Stimulated activated naive CD8-positive, alpha-beta T cell treated with anti-CD3 and anti-CD28 coated beads, Interleukin-15, Interleukin-2, amounts not matched to agents 100 U/mL and 50 U/mL, for 24 hours (primary cell): ENCODE measurements around the gene ELK3.

Experiments used
- ATAC-seq: fragments of 150-1000 bp; cut with Tn5 transposase; one replicate; pipeline ENCODE4 v1.10.0; 2021
- DNase-seq: peaks from one replicate; pipeline ENCODE4 v3.0.0; 2021

The ELK3 gene

DNA sequence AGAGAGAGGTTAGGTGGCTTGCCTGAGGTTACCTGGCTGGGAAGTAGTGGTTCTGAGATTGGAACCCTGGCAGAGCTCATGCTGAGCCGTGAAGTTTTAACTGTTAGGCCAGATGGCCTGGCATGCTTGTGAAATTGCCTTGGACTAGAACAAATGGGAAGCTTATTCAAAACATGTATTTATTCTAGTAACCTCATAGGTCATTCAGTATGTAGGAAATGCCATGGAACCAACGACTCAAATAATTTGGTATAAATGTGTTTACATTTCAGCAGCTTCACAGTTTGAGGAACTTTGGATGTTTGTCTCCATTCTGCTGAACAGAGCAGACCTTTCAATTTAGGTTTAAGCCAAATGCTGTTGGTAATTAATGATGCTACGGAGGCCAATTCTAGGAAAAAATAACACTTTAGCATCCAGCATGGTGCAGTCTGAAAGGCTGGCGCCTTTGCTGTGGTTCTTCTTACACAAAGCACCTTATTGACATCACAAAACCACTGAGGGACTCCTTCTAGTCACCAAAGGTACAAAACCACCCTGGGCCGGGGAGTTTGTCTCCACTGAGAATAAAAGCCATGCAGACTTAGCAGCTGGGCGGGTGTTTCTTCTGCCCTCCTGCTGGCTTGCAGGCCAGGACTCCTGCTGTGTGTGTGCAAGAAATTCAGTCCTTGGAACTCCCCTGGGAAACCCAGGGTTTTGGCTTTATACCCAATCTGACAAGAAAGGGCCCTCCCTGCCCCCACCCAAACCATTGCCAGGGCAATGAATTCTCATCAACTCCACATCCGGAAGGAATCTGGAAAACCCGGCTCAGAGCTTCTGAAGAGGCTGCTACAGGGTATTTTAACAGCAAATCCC lies 64.2 kb downstream of the ELK3 start:
- DNase-seq (no peak), ATAC-seq (peak; percentile 77)

- ATAC-seq (no peak), DNase-seq (no peak)
Measured at GRCh38 chr12:96260231-96260630, 66.1 kb downstream of the ELK3 start.

GRCh38 chr12:96260644-96261043 lies 66.5 kb downstream of the ELK3 start:
- ATAC-seq (no peak), DNase-seq (no peak)

- ATAC-seq, result no peak
- no peak for DNase-seq
Measured at GRCh38 chr12:96261557-96261956, 67.4 kb downstream of the ELK3 start.

- DNase-seq (no peak), ATAC-seq (no peak)
Measured at GRCh38 chr12:96263449-96263902, 69.3 kb downstream of the ELK3 start.

GRCh38 chr12:96265400-96265799 lies 71.2 kb downstream of the ELK3 start:
- DNase-seq (no peak), ATAC-seq (no peak)

- no peak for DNase-seq
- no peak for ATAC-seq
Measured at GRCh38 chr12:96265836-96266235, 71.7 kb downstream of the ELK3 start.

GRCh38 chr12:96266238-96266637 lies 72.1 kb downstream of the ELK3 start:
- no peak for DNase-seq
- ATAC-seq, result no peak

GRCh38 chr12:96271469-96272199 lies 77.5 kb downstream of the ELK3 start:
- DNase-seq (no peak), ATAC-seq (no peak)

DNA sequence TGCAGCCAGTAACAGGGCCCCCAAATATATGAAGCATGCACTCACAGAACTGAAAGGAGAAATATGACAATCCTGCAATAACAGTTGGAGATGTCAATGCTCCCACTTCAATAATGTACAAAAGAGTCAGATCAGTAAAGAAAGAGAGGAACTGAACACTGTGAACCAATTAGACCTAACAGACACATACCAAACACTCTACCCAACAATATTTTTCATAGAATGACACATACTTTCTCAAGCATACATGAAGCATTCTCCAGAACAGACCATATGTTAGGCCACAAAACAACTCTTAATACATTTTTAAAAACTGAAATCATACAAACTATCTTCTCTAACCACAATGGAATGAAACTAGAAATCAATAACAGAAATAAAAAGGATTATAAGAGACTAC lies 80.2 kb downstream of the ELK3 start:
- DNase-seq (no peak), ATAC-seq (peak; percentile 32)

DNA sequence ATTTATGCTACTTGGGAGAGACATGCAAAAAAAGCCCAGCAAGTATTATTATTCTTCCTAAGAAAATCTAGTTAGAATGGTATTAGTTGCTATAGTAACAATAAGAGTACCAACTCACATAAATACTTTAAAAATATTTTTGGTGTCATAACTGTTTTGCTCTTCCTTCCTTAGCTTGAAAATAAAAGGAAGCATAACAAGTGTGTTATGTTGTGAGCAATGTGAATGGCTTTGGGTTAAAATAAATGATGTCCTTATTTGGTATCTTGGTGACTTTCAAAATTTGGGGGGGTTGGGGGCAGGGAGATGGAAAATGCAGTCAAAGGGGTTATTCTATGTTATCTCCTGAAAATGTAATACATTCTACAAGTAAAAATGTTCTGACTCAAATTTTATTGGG lies 91.0 kb downstream of the ELK3 start:
- no peak for DNase-seq
- ATAC-seq, result no peak

- DNase-seq (no peak), ATAC-seq (no peak)
Measured at GRCh38 chr12:96289067-96289466, 94.9 kb downstream of the ELK3 start.

GRCh38 chr12:96293093-96293492 lies 98.9 kb downstream of the ELK3 start:
- ATAC-seq, result no peak
- DNase-seq, result no peak

GRCh38 chr12:96294831-96295230 lies 100.7 kb downstream of the ELK3 start:
- ATAC-seq, result no peak
- DNase-seq, result no peak

DNA sequence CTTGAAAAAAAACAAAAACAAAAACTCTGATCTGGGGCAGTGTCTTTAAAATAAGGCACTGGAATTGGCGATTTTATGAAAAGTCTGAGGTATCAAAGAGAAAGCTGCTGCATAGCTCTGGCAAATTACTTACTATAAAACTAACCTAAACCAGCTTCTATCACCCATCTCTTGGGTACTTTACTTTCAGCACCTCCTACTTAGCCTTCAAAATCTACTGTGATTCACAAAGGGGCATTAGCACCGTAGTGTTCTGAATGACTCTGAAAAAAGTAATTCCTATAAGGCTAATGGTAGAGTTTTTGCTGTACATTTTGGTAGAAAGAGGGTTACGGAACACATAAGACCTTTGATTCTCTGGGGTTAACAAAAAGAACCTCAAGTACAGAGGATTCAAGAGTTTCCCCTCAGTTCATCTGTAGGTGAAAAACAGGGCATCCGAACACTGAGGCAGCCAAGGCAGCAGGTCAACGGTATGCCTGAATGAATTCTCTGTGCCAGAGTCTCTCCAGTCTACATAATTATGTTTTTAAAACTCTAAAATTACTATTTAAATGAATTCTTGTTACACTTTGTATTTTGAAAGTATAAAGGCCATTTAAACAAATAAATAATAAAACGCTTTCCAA lies 101.5 kb downstream of the ELK3 start:
- ATAC-seq (peak; percentile 66), DNase-seq (no peak)

DNA sequence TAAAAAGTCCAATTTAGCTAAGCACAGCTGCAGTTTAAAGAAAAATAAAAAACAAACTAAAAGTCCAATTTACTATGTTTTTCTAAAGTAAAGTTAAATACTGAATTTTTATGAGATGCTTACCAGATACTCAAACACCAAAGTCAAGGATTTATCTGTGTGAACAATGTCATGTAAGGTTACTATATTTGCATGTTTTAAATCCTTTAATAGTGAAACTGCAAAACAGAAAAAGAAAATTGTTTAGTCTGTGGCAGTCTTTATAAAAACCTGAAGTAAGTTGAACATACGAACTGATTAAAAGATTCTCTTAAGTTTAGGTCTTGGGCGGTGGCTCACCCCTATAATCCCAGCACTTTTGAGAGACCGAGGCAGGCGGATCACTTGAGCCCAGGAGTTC lies 103.3 kb downstream of the ELK3 start:
- no peak for DNase-seq
- ATAC-seq, result no peak

- ATAC-seq, result no peak
- DNase-seq, result no peak
Measured at GRCh38 chr12:96300064-96300463, 105.9 kb downstream of the ELK3 start.

- DNase-seq (no peak), ATAC-seq (no peak)
Measured at GRCh38 chr12:96301732-96302131, 107.6 kb downstream of the ELK3 start.

DNA sequence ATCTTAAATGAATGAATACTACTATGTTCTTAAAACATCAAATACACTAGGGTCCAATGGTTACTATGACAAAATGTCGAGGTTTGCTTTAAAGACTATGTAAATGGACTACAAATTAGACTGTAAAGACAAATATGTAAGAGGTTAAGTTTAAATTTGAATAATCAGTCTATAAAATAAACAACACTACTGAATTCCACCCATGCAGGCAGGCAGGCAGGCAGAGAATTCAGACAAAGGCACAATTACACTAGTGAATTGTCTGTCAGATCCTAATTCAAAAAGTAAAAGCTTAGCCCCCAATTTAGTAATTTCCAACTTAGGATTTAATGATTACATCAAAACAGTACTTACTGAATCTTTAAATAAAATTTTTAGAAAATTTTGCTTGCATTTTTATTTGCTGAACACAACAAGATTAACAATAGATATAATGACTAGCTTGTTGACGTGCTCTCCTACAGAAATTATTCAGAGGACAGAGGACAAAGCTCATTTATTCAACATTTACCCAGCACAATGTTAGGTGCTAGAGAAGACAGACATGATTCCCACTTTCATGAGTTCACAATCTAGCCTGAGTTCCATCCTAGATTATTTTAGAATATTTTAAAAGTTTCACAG lies 108.6 kb downstream of the ELK3 start:
- ATAC-seq (no peak), DNase-seq (no peak)

- no peak for DNase-seq
- ATAC-seq, result no peak
Measured at GRCh38 chr12:96303653-96304052, 109.5 kb downstream of the ELK3 start.

DNA sequence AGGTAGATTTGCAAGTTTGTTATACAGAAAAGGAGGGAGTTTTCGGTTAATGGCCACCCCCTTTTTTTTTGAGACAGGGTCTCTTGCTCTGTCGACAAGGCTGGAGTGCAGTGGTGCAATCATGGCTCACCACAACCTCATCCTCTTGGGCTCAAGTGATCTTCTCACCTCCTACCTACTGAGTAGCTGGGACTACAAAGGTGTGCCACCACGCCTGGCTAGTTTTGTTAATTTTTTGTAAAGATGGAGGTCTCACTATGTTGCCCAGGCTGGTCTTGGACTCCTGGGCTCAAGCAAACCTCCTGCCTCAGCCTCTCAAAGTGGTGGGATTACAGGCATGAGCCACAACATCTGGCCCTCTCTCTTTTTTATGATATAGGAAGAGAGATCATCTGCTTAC lies 111.5 kb downstream of the ELK3 start:
- no peak for ATAC-seq
- no peak for DNase-seq

DNA sequence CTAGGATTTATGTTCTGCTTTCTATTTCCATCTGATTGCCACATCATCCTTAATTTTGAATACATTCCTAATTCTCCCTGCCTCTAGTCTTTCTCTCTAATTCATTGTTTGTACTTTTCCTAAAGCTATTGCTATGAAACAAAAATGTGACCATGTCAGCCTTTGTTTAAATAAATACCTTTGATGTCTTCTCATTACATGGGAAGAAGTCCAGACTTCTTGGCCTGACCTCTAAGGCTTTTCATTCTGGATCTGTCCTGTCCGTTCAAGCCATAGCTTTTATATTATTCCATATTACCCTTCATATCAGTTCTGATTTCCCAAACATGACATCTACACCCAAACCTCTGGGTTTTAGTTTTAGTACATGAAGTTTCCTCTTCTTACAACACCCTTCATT lies 114.7 kb downstream of the ELK3 start:
- DNase-seq (no peak), ATAC-seq (no peak)

- no peak for ATAC-seq
Measured at GRCh38 chr12:96310067-96310466, 115.9 kb downstream of the ELK3 start.

More at GRCh38 chr12:96310067-96310466, 115.9 kb downstream of the ELK3 start:
- no peak for DNase-seq
